KBM-7 (cell line): ENCODE measurements around the gene JOSD1.

Source experiments
- DNase-seq: peaks from one replicate; pipeline ENCODE4 v3.0.0-alpha.2; 2015
- in situ Hi-C: fragments of 300-500 bp; cut with MboI; formaldehyde crosslinking; loops from 2 replicates; pipeline ENCODE4 v1.14.3; 2020; ENCODE audit warnings: low sequenced_read_pairs, low pct_unique_long_range_greater_than_20kb, mixed read lengths

The JOSD1 gene

GRCh38 chr22:38734421-38735100 lies 33.8 kb upstream of the JOSD1 start:
- in situ Hi-C loops: no loop called here
- no peak for DNase-seq

- in situ Hi-C loops: no loop called here
Observed at GRCh38 chr22:38733724-38734381, 33.1 kb upstream of the JOSD1 start.

DNA sequence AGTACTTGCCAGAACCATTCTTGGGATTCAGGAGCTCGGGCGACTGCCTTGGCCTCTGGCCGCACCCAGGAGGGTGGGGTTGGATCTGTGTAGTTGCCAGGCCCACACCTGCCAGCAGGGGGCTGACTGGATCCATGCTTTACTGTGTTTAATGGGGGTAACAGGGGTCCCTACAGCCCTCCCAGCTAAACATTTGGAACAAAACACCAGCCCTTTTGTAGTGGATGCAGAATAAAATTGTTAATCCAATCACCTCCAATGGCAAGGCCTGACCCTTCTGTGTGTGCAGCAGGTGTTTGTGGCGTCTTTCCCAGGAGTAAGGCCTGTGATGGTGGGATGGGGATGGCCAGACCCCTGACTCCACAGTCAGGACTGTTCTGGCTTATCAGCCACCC lies 32.6 kb upstream of the JOSD1 start:
- peak; percentile 47 for DNase-seq
- in situ Hi-C loops: no loop called here

More at GRCh38 chr22:38733724-38734381, 33.1 kb upstream of the JOSD1 start:
- DNase-seq: no peak

DNA sequence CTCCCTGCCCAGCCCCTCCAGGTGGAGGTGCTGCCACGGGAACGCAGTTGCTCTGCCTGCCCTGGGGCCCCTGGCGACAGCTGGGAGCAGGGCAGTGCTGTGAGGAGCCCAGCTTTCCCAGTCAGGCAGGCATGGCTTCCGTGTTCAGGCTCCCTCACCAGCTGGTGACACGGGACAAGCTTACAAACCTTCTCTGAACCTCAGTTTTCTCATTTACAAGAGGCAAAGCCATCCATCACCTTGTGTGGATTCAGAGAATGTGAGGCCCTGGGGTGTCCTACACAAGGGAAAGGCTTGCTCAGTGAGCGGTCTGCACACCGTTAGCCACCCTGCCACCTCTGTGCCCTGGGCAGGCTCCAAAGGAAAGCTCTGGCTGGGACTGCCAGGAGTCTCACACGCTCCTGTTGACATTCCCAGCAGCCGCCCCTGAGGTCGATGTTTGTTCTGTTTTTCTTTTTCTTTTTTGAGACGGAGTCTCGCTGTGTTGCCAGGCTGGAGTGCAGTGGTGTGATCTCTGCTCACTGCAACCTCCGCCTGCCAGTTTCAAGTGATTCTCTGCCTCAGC lies 31.6 kb upstream of the JOSD1 start:
- DNase-seq: no peak
- in situ Hi-C loops: no loop called here

DNA sequence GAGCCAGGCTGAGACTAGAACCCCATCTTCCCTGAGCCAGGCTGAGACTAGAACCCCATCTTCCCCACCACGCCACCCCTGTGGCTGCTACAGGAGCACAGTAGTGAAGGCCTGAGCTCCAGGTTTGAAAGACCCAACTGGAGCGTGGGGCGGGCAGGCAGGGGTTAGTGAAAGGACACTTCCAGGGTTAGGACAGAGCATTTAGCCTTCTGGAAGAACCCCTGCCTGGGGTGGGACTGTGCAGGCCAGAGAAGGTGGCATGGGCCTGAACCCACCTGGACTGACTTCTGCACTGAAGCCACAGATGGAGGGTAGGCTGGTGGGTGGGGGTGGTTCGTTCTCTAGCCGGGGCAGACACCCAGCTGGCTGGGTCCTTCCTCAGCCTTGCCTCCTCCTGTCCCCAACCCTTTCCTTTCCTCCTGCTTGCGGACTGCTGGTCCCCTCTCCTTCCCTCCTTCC lies 31.0 kb upstream of the JOSD1 start:
- in situ Hi-C loops: no loop called here
- no peak for DNase-seq

GRCh38 chr22:38730411-38730871 lies 29.7 kb upstream of the JOSD1 start:
- no peak for DNase-seq
- in situ Hi-C loops: no loop called here

- in situ Hi-C loops: no loop called here
- no peak for DNase-seq
Observed at GRCh38 chr22:38729946-38730345, 29.2 kb upstream of the JOSD1 start.

DNA sequence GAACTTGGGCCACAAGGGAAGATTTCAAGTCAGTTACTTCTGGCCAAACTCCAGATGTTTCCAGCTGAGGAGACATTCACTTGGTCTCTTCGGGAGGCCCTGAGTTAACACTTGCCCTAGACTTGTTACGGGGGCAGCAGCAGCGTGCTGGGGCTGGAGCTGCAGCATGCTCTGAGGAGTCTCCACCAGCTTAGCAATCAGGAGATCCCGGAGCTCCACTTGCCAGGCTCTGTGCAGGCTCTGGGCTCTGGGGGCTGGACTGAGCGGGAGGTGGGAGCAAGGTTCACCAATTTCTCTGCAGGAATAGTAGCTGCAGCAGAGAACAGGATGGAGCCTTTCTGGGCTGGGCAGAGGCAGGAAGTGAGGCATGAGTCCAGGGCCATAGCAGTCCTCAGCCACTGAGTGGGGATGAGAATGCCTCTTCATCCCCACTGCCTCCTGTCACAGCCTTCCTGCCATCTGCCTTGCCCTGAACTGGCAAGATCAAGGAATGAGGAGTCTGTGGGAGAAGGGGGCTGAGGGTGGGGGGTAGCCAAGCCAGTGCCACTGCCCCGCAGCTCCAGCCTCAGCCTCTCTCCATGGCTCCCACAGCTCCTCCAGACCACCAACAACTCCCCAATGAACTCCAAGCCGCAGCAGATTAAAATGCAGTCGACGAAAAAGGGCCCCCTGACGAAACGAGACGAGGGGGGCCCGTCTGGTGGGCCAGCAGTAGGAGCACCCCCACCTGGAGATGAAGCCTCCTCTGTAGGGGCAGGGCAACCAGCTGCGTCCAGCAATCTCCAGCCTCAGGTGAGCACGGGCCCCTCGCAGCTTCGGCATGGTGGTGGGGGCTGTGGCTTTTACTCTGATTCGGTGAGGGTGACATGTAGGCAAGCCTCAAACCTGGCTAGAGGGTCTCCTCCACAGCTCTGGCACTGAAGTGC lies 28.4 kb upstream of the JOSD1 start:
- DNase-seq: no peak
- in situ Hi-C loops: no loop called here

DNA sequence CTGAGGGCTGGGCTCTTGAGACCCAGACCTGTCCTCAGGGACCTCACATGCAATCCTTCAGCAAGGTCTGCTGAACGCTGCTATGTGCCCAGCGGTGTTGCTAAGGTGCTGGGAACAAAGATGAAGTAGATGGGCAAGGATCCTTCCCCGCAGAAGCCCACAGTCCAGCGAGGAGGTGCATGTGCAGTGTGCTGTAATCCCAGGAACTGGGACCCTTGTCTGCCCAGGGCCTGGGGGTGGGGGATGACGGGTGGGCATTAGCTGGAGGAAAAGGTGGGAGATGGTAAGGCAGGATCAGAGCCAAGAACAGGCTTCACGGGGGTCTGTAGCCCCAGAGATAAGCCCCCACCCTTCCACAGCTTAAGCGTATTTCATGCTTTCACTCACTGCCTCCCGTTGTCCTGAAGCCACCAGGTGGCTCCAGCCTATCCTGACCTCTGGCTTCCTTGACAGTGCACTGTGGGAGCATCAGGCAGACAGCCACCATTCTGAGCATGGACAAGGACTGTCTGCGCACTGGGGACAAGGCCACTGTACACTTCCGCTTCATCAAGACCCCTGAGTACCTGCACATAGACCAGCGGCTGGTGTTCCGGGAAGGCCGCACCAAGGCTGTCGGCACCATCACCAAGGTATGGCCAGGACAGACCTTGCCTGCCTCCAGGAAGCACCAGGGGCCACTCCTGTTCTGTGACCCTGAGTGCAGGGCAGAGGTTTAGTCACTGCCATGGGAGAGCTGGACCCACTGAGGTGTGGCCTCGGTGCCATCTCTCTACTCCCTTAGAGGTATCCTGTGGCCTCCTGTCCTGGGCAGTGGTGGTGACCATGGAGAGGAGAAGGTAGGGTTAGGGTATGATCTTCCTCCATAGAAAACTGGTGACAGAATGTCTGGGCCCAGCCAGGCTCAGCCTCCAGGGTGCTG lies 27.0 kb upstream of the JOSD1 start:
- no peak for DNase-seq
- in situ Hi-C loops: no loop called here

- in situ Hi-C loops: no loop called here
- no peak for DNase-seq
Observed at GRCh38 chr22:38727123-38727522, 26.4 kb upstream of the JOSD1 start.

DNA sequence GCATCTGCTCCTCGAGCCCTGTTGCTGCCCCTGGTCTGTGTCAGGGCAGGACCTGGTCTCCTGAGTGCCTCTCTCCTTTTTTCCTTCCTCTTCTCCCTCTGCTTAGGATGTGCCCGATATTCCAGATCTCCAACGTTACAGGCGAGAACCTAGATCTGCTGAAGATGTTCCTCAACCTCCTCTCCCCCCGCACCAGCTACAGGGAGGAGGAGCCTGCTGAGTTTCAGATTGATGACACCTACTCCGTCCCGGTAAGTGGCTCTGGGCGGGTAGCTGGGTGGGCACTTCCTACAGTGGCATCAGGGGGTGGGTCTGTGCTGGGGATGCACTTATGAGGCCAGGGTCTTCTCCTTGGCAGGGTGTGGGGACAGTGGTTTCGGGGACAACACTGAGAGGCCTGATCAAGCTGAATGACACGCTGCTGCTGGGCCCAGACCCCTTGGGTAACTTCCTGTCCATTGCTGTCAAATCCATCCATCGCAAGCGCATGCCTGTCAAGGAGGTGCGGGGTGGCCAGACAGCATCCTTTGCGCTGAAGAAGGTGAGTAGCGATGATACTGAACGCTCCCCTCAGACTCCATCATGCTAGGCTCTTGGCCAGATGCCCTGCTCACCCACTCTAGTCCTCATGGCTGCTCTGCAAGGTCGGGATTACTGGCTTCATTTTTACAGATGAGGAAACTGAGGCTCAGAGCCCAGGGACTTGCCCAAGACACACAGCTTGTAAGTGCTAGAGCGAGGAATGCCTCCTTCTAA lies 25.3 kb upstream of the JOSD1 start:
- in situ Hi-C loops: no loop called here

DNA sequence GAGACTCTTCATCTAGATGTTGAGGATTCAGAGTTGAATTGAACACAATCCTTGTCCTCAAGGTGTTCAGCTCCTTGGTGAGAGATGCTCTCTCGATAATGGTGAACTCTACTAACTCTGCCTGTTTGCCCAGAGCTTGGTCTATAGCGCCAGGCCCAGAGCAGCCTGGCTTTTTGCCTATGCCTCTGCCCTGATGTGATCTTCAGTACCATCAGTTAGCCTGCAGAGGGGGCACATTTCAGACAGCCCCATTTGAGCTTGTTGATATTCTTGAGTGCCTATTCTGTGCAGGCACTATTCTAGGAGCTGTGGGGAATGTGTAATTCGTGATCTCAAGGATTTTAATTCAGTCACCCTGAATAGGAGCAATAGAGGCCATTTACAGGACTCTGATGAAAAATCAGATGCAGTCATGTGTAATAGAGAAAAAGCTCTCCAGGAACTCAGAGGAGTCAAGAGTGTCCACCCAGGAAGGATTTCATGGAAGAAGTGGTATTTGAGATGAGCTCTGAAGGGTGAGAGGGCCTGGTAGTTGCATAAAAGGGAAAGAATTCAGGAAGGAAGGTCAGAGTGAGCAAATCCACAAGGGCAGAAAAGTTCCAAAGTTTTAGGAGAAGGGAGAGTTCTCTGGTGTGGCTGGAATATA lies 24.3 kb upstream of the JOSD1 start:
- in situ Hi-C loops: no loop called here
- peak; percentile 58 for DNase-seq

More for the DNA sequence above, 25.3 kb upstream of the JOSD1 start:
- no peak for DNase-seq

DNA sequence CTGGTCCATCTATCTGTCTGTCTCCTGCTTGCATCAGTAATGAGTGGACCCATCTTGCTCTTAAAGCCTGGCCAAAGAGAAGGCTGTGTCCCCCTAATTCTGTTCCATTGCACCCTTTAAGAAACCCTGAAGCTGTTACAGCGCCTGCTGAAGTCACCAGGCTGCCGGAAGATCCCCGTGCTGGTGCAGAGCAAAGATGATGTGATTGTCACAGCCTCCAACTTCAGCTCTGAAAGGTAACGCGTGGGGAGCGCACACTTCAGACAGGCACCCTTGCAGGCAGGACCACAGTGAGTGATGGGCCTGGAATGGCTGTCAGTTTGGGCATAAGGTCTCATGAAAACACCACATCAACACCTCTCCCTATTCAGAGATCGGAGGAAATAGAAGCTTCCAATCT lies 23.4 kb upstream of the JOSD1 start:
- in situ Hi-C loops: no loop called here
- DNase-seq: no peak

- in situ Hi-C loops: no loop called here
- DNase-seq: no peak
Observed at GRCh38 chr22:38721551-38721950, 20.8 kb upstream of the JOSD1 start.

GRCh38 chr22:38720350-38720749 lies 19.6 kb upstream of the JOSD1 start:
- in situ Hi-C loops: no loop called here
- DNase-seq: no peak

GRCh38 chr22:38719196-38719595 lies 18.5 kb upstream of the JOSD1 start:
- DNase-seq: no peak
- in situ Hi-C loops: no loop called here

DNA sequence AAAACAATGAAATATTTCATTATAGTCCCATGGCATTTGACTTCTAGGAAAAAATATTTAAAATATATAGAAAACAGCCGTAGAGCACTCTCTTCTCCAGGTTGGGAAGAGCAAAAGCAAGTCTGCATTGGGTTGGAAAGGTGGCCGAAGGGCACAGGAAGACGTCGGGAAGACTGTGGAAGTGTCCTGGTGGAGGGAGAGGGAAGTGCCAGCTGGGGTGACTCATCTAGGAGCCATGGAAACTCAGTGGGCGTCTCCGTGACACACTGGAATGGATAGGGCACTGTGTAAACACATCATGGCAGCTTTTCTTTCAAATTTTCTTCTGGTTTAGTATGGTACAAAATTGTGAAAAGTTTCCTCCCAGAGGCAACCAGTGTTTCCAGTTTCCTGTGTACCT lies 17.7 kb upstream of the JOSD1 start:
- no peak for DNase-seq
- in situ Hi-C loops: no loop called here
